Measurements from ENCODE around the gene ZNF175. TPM values are rescaled to one million over a fixed set of nuclear protein-coding genes. Genes with fewer than 3 reads are reported as not detected.
A peak's percentile ranks its signal among the peaks of the same experiment; 100 is the strongest.

ZNF175 gene
- total and polyA plus RNA-seq, 9 of the 15 experiments (the other 6 are each of a cell fraction or from before 2014, with no cell fraction given), result 3.7 to 37.9 (median 14.0) TPM

GRCh38 chr19:51552996-51553725, 17.9 kb upstream of the ZNF175 start (continued):
- TF ChIP-seq RREB1 (CRISPR knock-in tag; IDR thresholded peaks at IDR 0.05) (0 out of 2 replicates have a peak, but pooled peaks have one; percentile 47), ZBTB34 (CRISPR knock-in tag; IDR thresholded peaks at IDR 0.05) (no peak), POLR2AphosphoS2 (IDR thresholded peaks at IDR 0.05; ENCODE audit: low read length) (peak; percentile 83; the same call in 1 of the 2 replicates), GABPB2 (CRISPR knock-in tag; conservative IDR thresholded peaks at IDR 0.05) (no peak), ZNF696 (CRISPR knock-in tag; conservative IDR thresholded peaks at IDR 0.05) (no peak), EP300 (IDR thresholded peaks at IDR 0.05; ENCODE audit: low read length) (peak; percentile 35), CREM (IDR thresholded peaks at IDR 0.05; ENCODE audit: low read depth) (peak; percentile 74), ELF1 (tag; IDR thresholded peaks at IDR 0.05) (no peak; the same call in 1 of the 2 replicates), CTBP1 (IDR thresholded peaks at IDR 0.05; ENCODE audit: borderline replicate concordance) (peak; percentile 98), MLX (CRISPR knock-in tag; conservative IDR thresholded peaks at IDR 0.05) (0 out of 4 replicates have a peak, but pooled peaks of 1 of the 2 experiments have one; percentile 82), E2F3 (CRISPR knock-in tag; IDR thresholded peaks at IDR 0.05) (no peak), HDAC8 (tag; IDR thresholded peaks at IDR 0.05) (no peak), ZNF316 (IDR thresholded peaks at IDR 0.05) (peak; percentile 95), ZNF561 (CRISPR knock-in tag; conservative IDR thresholded peaks at IDR 0.05) (no peak), RAD21 (CRISPR knock-in tag; conservative IDR thresholded peaks at IDR 0.05 in 1 of 2, IDR thresholded peaks at IDR 0.05 in 1 of 2) (peak in 1 of 2 experiments; percentile 42; a peak in 2 of 4 replicates)

All from K562 (cell line).